Colonic mucosa (tissue), 4 donors: ENCODE measurements around the gene LRRD1. TPM values are rescaled to one million over a fixed set of nuclear protein-coding genes. Genes with fewer than 3 reads are reported as not detected.

Experiments
- DNase-seq: peaks from one replicate; pipeline ENCODE4 v3.0.0-alpha.2; 2020
- H3K27ac ChIP-seq: fragments of 200-600 bp; one replicate; pipeline ENCODE4 v1.8.0; 2021
- H3K27me3 ChIP-seq: fragments of 200-600 bp; one replicate; pipeline ENCODE4 v1.8.0; 2021
- H3K36me3 ChIP-seq: fragments of 200-600 bp; one replicate; pipeline ENCODE4 v1.8.0; 2021
- H3K4me1 ChIP-seq: fragments of 200-600 bp; one replicate; pipeline ENCODE4 v1.8.0; 2021; ENCODE audit warnings: mild to moderate bottlenecking
- H3K4me3 ChIP-seq: fragments of 200-600 bp; one replicate; pipeline ENCODE4 v1.8.0; 2021
- H3K9ac ChIP-seq, 2 donors: one replicate each; pipeline ENCODE4 v1.7.0; 2013; ENCODE audit warnings: control low read depth in 2 of 2, low read depth in 2 of 2, low read length in 2 of 2
- H3K9me3 ChIP-seq: fragments of 200-600 bp; one replicate; pipeline ENCODE4 v1.8.0; 2021
- intact Hi-C: fragments of 100-400 bp; cut with DNase I; formaldehyde crosslinking; loops from one replicate; pipeline ENCODE4 v1.14.1; 2022
- total RNA-seq, 2 donors: library from RNA; stranded (reverse); fragmentation: NEBNext Ultra II Directional in 1 of 2; extraction: Animal tissue kit (Norgen Biotek cat#: 25700) in 1 of 2; gene quantifications; one replicate each; pipeline ENCODE4 v1.2.1, GENCODE V29; 2021
- TF ChIP-seq, protein P1 (sequence below): fragments of 200-600 bp; IDR thresholded peaks from one replicate; pipeline ENCODE4 v1.8.0; 2022; ENCODE audit warnings: antibody characterized with exemption, mild to moderate bottlenecking
- donor health status: healthy.
- donor health status: DM: no; HTN: no; CAD: no.
- donor health status: DM: no; HTN: no; CAD: no.

Gene LRRD1
- total RNA-seq, 2 donors from 2014 or later = not detected

- H3K27ac ChIP-seq = no peak overlapping the region
- intact Hi-C loops = no loop called here
- H3K4me1 ChIP-seq = no peaks in the 10 kb centered on the region
These were observed 17.7 kb downstream of the LRRD1 start for GRCh38 chr7:92161271-92161670.

DNA sequence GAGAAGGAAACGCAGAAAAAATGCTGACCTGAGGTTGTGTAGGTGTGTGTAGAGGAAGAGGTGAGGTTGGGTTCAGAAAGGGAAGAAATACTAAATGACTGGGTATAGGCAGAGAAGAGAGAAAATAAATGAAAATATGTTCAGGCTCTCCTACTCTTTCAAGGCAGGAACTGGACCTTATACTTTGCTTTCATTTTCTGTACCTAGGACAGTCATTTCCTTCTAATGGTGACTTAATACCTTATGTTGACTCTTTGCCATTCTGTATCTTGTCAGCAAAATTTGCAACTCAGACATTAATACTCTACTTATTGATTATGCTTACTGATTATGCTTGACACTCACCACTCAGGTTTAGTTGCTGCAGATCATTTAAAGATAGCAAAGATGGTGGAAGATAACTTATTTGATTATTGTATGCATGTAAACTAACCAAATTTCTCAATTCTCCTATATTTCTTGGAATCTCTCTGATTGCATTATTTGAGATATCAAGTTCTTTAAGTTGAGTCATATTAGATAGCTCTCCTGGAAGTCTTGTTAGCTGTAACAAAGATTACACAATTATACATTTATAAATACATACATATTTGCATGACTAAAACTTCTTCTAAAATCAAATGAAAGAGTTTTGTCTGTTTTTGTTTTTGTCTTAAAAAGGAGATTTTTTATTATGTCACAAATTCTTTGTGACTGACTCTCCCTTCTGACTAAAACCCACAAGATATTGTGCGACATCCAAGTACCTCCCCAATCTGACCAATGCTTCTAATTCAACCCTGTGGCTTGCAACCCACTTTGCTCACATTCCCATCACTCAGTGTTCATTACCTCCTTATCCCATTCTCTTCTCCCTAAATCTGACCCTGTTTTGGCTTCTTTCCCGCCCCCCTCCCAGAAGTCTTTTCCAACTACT is 20.0 kb downstream of the LRRD1 start:
- no peak for DNase-seq
- Histone ChIP-seq H3K4me1 (no peaks in the 10 kb centered on the region), H3K9ac (no peak overlapping the region), H3K27me3 (no peaks in the 10 kb centered on the region), H3K9me3 (no peaks in the 10 kb centered on the region), H3K36me3 (no peaks in the 10 kb centered on the region), H3K27ac (no peak overlapping the region), H3K4me3 (no peak overlapping the region)
- intact Hi-C loops = no loop called here
- TF ChIP-seq, protein P1, sequence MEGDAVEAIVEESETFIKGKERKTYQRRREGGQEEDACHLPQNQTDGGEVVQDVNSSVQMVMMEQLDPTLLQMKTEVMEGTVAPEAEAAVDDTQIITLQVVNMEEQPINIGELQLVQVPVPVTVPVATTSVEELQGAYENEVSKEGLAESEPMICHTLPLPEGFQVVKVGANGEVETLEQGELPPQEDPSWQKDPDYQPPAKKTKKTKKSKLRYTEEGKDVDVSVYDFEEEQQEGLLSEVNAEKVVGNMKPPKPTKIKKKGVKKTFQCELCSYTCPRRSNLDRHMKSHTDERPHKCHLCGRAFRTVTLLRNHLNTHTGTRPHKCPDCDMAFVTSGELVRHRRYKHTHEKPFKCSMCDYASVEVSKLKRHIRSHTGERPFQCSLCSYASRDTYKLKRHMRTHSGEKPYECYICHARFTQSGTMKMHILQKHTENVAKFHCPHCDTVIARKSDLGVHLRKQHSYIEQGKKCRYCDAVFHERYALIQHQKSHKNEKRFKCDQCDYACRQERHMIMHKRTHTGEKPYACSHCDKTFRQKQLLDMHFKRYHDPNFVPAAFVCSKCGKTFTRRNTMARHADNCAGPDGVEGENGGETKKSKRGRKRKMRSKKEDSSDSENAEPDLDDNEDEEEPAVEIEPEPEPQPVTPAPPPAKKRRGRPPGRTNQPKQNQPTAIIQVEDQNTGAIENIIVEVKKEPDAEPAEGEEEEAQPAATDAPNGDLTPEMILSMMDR = no peak

More at GRCh38 chr7:92161271-92161670, 17.7 kb downstream of the LRRD1 start:
- no peak overlapping the region for H3K9ac ChIP-seq
- TF ChIP-seq, protein P1 = no peak
- H3K4me3 ChIP-seq = no peak overlapping the region
- no peak for DNase-seq
- H3K9me3 ChIP-seq = no peaks in the 10 kb centered on the region
- no peaks in the 10 kb centered on the region for H3K27me3 ChIP-seq
- no peaks in the 10 kb centered on the region for H3K36me3 ChIP-seq

- no peaks in the 10 kb centered on the region for H3K27me3 ChIP-seq
- intact Hi-C loops = no loop called here
- TF ChIP-seq, protein P1 = no peak
These were observed 22.0 kb downstream of the LRRD1 start for GRCh38 chr7:92156990-92157389.

DNA sequence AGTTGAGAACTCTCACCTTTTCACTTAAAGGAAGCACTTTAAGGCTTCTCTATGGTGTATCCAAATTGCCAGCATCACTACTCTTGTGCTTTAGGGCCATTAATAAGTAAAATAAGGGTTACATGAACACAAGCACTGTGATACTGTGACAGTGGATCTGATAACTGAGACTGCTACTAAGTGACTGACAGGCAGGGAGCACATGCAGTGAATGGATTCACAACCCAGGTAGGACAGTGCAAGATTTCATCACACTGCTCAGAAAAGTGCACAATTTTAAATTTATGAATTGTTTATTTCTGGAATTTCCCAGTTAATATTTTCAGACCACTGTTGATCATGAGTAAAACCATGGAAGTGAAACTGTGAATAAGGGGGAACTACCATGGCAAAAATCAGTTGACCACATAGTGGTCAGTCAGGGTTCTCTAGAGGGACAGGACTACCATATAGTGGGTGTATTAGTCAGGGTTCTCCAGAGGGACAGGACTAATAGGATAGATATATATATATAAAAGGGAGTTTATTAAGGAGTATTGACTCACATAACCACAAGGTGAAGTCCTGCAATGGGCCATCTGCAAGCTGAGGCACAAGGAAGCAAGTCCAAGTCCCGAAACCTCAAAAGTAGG is 23.7 kb downstream of the LRRD1 start:
- H3K4me1 ChIP-seq = no peaks in the 10 kb centered on the region
- H3K4me3 ChIP-seq = no peak overlapping the region
- no peaks in the 10 kb centered on the region for H3K9me3 ChIP-seq
- H3K36me3 ChIP-seq = no peaks in the 10 kb centered on the region
- intact Hi-C loops = no loop called here
- no peaks in the 10 kb centered on the region for H3K27me3 ChIP-seq
- no peak overlapping the region for H3K9ac ChIP-seq
- no peak overlapping the region for H3K27ac ChIP-seq
- no peak for DNase-seq
- TF ChIP-seq, protein P1 = no peak

More at GRCh38 chr7:92156990-92157389, 22.0 kb downstream of the LRRD1 start:
- H3K9ac ChIP-seq = no peak overlapping the region
- H3K9me3 ChIP-seq = no peaks in the 10 kb centered on the region
- H3K27ac ChIP-seq = no peak overlapping the region
- H3K4me3 ChIP-seq = no peak overlapping the region
- H3K36me3 ChIP-seq = no peaks in the 10 kb centered on the region
- DNase-seq = no peak
- no peaks in the 10 kb centered on the region for H3K4me1 ChIP-seq

DNA sequence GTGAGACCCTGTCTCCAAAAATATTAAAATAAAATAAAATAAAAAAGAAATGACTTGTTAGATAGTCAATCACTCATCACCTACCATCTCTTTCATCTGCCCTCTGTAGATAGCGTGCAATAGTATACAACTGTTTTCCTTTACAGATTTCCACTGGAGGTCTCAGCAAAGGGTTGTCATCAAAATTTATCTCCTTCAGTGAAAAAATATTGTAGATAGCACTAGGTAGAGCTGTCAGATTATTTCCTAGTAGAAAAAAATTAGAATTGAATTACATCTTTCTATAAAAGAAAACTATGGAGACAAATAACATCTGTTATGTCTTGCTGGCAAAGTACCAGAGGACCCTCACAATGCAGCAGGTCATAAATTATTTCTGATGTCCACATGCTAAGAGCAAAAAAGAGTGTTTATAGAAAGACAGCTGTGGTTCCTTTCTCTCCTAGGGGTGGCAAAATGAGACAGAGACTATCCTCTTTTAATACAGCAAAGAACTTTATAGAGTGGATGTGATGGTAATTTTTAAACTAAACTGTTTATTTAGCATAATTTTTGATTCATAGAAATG is 28.4 kb downstream of the LRRD1 start:
- TF ChIP-seq, protein P1 = no peak
- Histone ChIP-seq H3K27me3 (no peaks in the 10 kb centered on the region), H3K4me3 (no peak overlapping the region), H3K9me3 (no peaks in the 10 kb centered on the region), H3K27ac (no peak overlapping the region), H3K9ac (no peak overlapping the region), H3K4me1 (no peaks in the 10 kb centered on the region), H3K36me3 (no peaks in the 10 kb centered on the region)
- intact Hi-C loops = no loop called here
- no peak for DNase-seq
